H1 (cell line): ENCODE measurements around the gene LANCL1.

ENCODE experiments used
- ATF3 ChIP-seq: IDR thresholded peaks from 2 replicates; pipeline ENCODE4 v1.6.1; 2011; ENCODE audit warnings: low read depth, mild to moderate bottlenecking, low read length; ENCODE audit not compliant: insufficient read depth
- CTCF ChIP-seq, 3 experiments: IDR thresholded peaks; 1 replicate in 2 of 3; 2 replicates in 1 of 3; pipeline versions ENCODE4 v1.5.1 to v1.6.1; 2011; ENCODE audit warnings: low read length in 3 of 3, mild to moderate bottlenecking in 3 of 3, inconsistent platforms in 2 of 3, low read depth in 1 of 3, moderate library complexity in 1 of 3; ENCODE audit not compliant: insufficient read depth in 1 of 3; ENCODE audit errors: control extremely low read depth in 1 of 3
- JUND ChIP-seq: IDR thresholded peaks from 2 replicates; pipeline ENCODE4 v1.6.1; 2011; ENCODE audit warnings: mild to moderate bottlenecking, improper control_type of control experiment, low read length
- POLR2A ChIP-seq, 2 experiments: IDR thresholded peaks; 1 replicate in 1 of 2; 2 replicates in 1 of 2; pipeline ENCODE4 v1.6.1; 2011; ENCODE audit warnings: low read depth in 2 of 2, low read length in 2 of 2, mild to moderate bottlenecking in 2 of 2; ENCODE audit errors: control extremely low read depth in 1 of 2
- TCF12 ChIP-seq: IDR thresholded peaks from 2 replicates; pipeline ENCODE4 v1.6.1; 2011; ENCODE audit warnings: low read depth, mild to moderate bottlenecking, low read length
- USF2 ChIP-seq: IDR thresholded peaks from 2 replicates; pipeline ENCODE4 v1.6.1; 2011; ENCODE audit warnings: low read length, improper control_type of control experiment
- YY1 ChIP-seq: IDR thresholded peaks from 2 replicates; pipeline ENCODE4 v1.6.1; 2011; ENCODE audit warnings: low read depth, mild to moderate bottlenecking, low read length

- TF ChIP-seq JUND (no peak), YY1 (no peak), USF2 (no peak), CTCF (IDR thresholded peaks at IDR 0.05; ENCODE audit: control extremely low read depth in 1 of 3, insufficient read depth in 1 of 3, low read depth in 1 of 3, low read length in 3 of 3) (no peak), TCF12 (no peak), POLR2A (IDR thresholded peaks at IDR 0.05; ENCODE audit: control extremely low read depth in 1 of 2, low read depth in 2 of 2, low read length in 2 of 2) (no peak), ATF3 (no peak)
Measured at GRCh38 chr2:210477496-210477895, 937 bp upstream of the LANCL1 start.
